ENCODE data around the gene OGFRL1.

Gene OGFRL1

DNA sequence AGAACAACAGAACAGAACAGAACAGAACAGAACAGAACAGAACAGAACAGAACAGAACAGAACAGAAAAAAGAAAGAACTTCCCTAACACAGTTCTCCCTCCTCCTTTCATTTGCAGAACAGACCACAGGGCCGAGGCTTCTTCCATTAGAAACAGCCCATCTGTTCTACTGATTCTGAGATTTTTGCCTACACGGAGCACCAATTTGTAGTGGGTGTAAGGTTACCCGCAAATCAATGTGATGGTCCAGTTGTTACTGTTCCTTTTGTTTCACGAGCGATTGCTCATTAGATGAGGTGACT, 734 bp upstream of the OGFRL1 start:
- TF ChIP-seq, protein P1, sequence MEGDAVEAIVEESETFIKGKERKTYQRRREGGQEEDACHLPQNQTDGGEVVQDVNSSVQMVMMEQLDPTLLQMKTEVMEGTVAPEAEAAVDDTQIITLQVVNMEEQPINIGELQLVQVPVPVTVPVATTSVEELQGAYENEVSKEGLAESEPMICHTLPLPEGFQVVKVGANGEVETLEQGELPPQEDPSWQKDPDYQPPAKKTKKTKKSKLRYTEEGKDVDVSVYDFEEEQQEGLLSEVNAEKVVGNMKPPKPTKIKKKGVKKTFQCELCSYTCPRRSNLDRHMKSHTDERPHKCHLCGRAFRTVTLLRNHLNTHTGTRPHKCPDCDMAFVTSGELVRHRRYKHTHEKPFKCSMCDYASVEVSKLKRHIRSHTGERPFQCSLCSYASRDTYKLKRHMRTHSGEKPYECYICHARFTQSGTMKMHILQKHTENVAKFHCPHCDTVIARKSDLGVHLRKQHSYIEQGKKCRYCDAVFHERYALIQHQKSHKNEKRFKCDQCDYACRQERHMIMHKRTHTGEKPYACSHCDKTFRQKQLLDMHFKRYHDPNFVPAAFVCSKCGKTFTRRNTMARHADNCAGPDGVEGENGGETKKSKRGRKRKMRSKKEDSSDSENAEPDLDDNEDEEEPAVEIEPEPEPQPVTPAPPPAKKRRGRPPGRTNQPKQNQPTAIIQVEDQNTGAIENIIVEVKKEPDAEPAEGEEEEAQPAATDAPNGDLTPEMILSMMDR (IDR thresholded peaks at IDR 0.05; ENCODE audit: low read depth, low read length), result no peak
- Histone ChIP-seq H3K27me3 (ENCODE audit: insufficient read depth, low read depth, severe bottlenecking) (no peaks in the 10 kb centered on the region), H3K27ac (peak overlapping the region; percentile 85), H3K9me3 (ENCODE audit: severe bottlenecking) (no peaks in the 10 kb centered on the region), H3K36me3 (no peaks in the 10 kb centered on the region; the same call in 1 of the 2 replicates), H3K4me3 (ENCODE audit: low read depth, low read length) (peak overlapping the region; percentile 47)
- no peak for DNase-seq

DNA sequence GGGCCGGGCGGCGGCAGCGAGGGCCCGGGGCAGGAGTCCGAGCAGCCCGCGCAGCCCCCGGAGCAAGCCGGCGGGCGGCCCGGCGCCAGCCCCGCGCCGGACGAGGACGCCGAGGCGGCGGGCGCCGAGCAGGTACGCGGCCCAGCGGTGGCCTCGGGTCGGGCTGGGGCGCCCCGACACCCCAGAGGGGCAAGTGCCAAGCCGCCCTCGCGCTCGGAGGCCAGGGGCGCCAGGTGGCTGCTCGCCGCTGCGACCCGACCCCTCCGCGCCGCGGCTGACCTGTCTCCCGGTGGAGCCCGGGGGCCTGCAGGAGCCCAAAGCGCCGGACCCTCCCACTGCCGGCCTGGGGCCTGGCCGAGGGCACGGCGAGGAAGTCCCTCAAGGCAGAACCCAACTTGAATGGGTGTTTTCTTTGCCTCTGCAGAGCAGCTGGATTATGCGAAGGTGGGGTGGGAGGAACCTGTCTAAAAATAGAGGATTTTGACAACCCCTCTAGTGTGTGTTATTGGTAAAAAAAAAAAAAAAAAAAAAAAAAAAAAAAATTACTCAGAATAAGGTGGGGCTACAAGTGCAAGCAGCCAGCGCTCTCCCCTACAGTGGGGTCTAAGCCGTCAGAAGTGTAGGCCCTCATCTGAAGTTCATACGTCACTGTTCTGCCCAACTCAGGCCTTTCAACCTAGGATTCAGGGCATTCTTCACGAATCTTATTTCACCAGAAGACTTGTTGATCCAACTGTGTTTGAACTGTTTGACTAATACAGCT, 609 bp downstream of the OGFRL1 start:
- H3K9me3 ChIP-seq (ENCODE audit: severe bottlenecking), result no peaks in the 10 kb centered on the region
- TF ChIP-seq, protein P1 (IDR thresholded peaks at IDR 0.05; ENCODE audit: low read depth, low read length), result no peak
- H3K27me3 ChIP-seq (ENCODE audit: insufficient read depth, low read depth, severe bottlenecking), result no peaks in the 10 kb centered on the region
- H3K36me3 ChIP-seq, result peaks cover 11% of the 10 kb centered on the region
- H3K27ac ChIP-seq, result peak overlapping the region; percentile 85
- no peak for DNase-seq
- H3K4me3 ChIP-seq (ENCODE audit: low read depth, low read length), result peak overlapping the region; percentile 82

DNA sequence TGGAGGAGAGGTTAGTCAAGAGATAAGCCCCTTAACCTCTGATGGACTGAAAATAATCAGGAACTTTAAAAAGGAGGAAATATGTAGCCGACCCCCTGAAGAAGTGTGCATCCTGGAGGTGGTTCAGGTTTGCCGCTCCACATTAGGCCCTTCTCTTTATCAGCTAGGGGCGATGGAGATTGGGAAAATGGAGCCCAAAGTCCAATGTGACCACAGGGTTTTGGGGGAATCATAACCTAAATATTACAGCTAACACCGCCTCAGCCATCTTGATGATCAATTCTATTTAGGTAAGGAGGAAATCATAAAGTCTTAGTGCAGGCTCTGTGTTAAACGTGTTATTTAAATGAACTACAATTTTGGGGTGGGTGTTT, 1.2 kb downstream of the OGFRL1 start:
- TF ChIP-seq, protein P1 (IDR thresholded peaks at IDR 0.05; ENCODE audit: low read depth, low read length), result no peak
- H3K36me3 ChIP-seq, result peaks cover 15% of the 10 kb centered on the region
- H3K4me3 ChIP-seq (ENCODE audit: low read depth, low read length), result peak overlapping the region; percentile 82
- H3K27ac ChIP-seq, result no peak overlapping the region
- H3K9me3 ChIP-seq (ENCODE audit: severe bottlenecking), result no peaks in the 10 kb centered on the region
- H3K27me3 ChIP-seq (ENCODE audit: insufficient read depth, low read depth, severe bottlenecking), result no peaks in the 10 kb centered on the region
- DNase-seq, result no peak

DNA sequence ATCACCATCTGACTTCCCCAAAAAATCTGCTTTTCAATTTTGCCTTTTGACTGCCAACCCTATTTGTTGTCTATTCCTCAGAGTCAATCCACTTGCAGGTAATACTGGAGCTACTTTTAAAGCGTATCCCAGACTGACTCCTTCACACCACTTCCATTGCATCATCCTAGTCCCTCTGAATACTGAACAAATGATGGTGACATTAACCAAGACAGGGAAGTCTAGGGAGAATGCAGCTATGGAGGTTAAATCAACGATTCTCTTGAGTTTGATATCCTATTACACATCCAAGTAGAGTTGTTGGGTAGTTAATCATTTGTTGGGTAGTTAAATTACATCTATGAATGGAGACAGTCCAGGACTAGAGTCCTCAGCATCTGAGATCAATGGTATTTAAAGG, 2.0 kb downstream of the OGFRL1 start:
- DNase-seq, result no peak
- no peaks in the 10 kb centered on the region for H3K27me3 ChIP-seq (ENCODE audit: insufficient read depth, low read depth, severe bottlenecking)
- no peak overlapping the region for H3K27ac ChIP-seq
- peaks cover 23% of the 10 kb centered on the region for H3K36me3 ChIP-seq
- H3K4me3 ChIP-seq (ENCODE audit: low read depth, low read length), result no peak overlapping the region
- TF ChIP-seq, protein P1 (IDR thresholded peaks at IDR 0.05; ENCODE audit: low read depth, low read length), result no peak
- H3K9me3 ChIP-seq (ENCODE audit: severe bottlenecking), result no peaks in the 10 kb centered on the region

DNA sequence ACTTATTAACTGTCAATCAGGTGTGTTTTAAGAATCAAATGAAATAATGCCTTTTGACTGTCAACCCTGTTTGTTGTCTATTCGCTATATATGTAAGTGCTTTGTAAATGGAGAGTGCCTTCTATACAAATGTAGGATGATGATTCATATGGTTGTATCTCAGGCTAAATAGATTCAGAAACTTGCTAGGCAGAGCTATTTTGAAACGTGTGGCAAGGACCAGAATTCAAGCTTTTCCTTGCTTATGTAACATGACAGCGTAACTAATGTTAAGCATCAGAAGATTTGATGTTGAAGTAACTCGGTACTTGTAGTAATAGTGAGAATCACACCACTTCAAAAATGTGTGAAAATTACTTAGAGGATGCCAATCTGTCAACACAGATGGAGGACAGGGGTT, 3.4 kb downstream of the OGFRL1 start:
- Histone ChIP-seq H3K36me3 (peaks cover 34% of the 10 kb centered on the region), H3K9me3 (ENCODE audit: severe bottlenecking) (no peaks in the 10 kb centered on the region), H3K27me3 (ENCODE audit: insufficient read depth, low read depth, severe bottlenecking) (no peaks in the 10 kb centered on the region), H3K27ac (no peak overlapping the region), H3K4me3 (ENCODE audit: low read depth, low read length) (no peak overlapping the region)
- no peak for DNase-seq
- TF ChIP-seq, protein P1 (IDR thresholded peaks at IDR 0.05; ENCODE audit: low read depth, low read length), result no peak

DNA sequence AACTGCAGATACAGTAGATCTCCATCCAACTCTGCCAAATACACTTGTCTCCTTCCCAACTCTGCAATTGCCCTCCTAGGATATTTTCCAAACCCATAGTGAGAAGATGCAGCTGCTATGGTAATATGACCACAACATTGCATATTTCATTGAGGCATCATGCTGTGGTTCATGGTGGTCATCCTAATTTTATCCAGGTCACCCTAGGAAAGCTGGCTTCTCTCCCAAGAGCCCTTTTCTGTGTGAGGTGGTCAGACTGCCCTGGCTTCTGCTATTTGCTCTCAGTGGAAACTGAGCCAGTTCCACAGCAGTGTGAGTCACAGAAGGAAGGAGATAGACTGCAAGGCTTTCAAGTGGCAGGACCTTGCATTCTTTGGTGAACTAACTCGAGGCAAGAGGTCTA, 5.5 kb downstream of the OGFRL1 start:
- TF ChIP-seq, protein P1 (IDR thresholded peaks at IDR 0.05; ENCODE audit: low read depth, low read length), result no peak

More for the DNA sequence above, 5.5 kb downstream of the OGFRL1 start:
- Histone ChIP-seq H3K9me3 (ENCODE audit: severe bottlenecking) (no peaks in the 10 kb centered on the region), H3K36me3 (peaks cover 42% of the 10 kb centered on the region), H3K27ac (no peak overlapping the region), H3K27me3 (ENCODE audit: insufficient read depth, low read depth, severe bottlenecking) (no peaks in the 10 kb centered on the region), H3K4me3 (ENCODE audit: low read depth, low read length) (no peak overlapping the region)
- DNase-seq, result no peak

Measured in WERI-Rb-1 (cell line).